CD4-positive, alpha-beta T cell treated with Interleukin-4 for 4 hours (primary cell): ENCODE results near the gene CSNK1D.
A peak's percentile ranks its signal among the peaks of the same experiment; 100 is the strongest.

Experiments used
- DNase-seq: peaks from one replicate; pipeline ENCODE4 v3.0.0-alpha.2; 2020

The CSNK1D gene

DNA sequence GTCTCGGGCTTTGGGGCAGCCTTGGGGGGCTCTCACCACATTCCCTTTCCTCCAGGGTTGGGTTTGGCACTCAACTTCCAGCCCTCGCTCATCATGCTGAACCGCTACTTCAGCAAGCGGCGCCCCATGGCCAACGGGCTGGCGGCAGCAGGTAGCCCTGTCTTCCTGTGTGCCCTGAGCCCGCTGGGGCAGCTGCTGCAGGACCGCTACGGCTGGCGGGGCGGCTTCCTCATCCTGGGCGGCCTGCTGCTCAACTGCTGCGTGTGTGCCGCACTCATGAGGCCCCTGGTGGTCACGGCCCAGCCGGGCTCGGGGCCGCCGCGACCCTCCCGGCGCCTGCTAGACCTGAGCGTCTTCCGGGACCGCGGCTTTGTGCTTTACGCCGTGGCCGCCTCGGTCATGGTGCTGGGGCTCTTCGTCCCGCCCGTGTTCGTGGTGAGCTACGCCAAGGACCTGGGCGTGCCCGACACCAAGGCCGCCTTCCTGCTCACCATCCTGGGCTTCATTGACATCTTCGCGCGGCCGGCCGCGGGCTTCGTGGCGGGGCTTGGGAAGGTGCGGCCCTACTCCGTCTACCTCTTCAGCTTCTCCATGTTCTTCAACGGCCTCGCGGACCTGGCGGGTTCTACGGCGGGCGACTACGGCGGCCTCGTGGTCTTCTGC lies 36.3 kb downstream of the CSNK1D start:
- DNase-seq = no peak

DNA sequence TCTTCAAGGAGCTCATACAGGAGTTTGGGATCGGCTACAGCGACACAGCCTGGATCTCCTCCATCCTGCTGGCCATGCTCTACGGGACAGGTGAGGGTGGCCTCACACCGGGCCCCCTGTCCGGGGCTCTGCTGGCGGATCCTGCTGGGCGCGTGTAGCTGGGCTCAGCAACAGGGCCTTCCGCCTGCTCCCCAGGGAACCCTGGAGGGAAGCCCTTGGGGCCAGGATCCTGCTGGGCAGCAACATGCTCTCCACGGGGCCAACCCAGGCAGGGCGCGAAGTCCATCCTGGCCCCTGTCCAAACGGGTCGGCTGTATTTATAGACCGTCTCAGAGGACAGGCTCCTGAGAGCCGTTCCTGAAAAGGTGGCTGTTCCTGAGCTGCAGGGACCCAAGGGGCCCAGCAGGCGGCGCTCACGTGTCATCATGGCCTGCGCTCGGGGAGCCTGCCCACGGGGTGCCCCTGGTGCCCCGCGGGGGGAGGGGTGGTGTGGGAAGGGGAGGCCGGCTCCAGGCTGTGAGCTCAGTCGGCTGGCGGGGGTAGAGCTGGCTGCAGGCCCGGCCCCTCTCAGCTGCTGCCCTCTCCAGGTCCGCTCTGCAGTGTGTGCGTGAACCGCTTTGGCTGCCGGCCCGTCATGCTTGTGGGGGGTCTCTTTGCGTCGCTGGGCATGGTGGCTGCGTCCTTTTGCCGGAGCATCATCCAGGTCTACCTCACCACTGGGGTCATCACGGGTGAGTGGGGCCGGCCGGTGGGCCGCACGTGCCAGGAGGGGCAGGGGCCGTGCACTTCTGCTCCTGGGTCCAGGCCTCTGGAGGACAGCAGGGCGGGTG lies 37.1 kb downstream of the CSNK1D start:
- peak; percentile 60 for DNase-seq

DNA sequence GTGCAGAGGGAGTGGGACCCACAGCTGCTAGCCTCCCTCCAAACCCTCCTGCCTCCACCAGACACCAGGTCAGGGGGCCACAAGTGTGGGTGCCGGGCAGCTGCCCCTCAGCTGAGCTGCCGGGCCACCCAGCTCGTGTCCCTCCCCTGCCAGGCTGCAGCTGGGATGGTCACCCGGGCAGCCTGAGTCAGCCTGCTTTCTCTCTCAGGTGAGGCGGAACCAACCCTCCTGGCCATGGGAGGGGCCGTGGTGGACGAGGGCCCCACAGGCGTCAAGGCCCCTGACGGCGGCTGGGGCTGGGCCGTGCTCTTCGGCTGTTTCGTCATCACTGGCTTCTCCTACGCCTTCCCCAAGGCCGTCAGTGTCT lies 37.7 kb downstream of the CSNK1D start:
- DNase-seq = no peak

DNA sequence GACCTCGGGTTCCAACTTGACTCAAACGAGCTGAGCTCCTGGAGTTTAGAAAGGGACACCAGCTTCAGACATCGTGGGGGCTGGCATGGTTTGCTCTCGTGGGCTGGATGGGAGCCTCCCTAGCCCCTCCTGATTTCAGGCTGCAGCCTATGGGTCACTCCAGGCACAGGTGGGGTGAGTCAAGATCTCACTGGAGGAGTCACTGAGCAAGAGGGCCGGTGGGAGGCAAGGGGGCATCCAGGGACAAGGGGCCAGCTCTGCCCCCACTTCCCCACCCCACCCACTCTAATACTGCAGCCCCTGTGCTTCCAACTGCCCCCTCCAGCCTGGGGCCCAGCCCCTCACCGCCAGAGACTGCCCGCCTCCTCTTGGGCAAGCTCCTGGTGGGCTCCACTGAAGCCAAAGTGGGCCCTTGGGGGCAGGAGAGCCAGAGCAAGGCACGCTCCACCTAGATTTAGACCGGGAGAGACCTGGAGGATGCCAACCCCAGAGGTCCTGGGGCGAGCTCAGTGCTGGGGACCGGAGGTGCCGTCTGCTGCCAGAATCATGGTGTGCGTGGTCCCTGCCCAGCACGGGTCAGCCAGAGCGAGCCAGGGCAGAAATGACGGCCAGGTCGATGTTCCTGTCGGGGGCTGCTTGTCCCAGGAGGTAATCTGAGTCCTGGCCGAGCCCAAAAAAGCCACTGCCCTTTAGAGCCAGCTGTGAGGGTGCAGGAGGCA lies 38.3 kb downstream of the CSNK1D start:
- no peak for DNase-seq

DNA sequence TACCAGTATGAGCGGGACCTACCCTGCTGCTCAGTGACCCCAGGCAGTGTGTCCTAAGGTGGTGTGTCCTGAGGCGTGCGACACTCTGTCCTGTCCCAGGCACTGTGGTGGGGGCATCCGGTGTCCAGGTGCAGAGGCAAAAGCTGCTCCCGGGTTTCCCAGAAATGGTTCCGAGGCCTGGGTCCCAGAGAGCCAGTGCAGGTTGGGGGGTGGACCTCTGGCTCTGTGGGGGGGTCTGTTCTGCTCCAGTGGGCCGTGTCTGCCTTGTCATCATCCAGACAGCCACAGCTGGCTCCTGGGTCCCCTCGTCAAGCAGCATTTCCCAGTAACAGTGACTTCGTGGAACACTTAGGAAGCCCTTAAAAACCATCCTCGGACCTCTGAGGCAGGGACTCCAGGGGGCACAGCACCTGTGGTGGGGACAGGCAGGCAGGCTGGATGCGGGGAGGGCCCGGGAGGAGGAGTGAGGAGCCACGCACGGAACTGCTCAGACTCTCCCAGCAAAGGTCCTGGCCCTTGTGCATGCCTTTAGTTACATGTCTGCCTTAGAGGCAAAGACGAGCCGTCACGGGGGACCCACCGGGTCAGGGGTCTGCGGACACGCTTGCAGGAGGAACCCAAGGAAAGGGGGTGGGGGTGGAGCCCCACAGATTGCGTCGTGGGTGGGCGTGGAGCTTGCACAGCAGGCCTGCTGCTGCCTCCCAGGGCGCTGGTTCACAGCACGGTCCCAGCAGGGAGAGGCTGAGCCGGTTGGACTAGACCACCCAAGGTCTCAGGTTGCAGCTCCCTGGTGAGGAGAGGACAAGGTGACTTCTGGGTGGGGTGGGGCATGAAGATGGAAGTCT lies 39.1 kb downstream of the CSNK1D start:
- no peak for DNase-seq

DNA sequence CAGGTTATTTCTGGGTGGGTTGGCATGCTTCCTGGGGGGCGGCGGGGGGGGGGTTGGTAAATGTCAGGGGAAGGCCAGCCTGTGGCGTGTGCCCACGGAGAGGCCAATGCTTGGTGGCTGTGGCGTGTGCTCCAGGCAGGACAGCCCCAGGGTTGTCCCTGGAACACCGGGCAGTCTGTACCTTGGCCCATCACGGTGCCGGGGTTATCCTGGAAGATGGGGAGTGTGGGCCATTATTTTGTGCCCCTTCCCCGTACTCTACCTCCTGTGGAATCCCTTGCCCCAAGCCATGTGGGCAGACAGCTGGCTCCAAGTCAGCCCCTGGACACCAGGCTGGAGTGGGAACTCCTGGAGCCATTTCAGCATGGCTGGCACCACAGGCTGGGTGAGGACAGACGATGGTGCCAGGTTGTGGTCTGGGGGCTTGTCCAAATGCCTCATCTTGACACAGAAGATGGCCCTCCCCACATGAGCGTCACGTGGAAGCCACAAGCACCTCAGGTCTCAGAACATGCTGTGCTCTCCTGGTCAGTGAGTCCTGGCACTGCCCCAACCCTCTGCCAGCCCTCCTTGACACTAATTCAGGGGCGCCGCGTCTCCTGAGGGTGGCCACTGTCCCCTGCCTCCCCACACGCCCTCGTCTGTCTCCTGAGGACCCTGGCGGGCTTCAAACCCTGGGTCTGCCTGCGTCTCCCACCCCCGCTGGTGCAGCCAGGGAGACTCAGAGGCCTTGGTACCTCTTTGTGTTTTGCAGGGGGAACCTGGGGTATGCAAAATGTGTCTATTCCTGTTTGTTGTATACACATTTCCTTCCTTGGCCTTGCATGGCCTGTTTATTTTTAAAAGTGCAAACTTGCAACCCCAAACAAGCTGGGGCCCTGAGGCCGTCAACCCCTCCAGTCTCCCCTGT lies 40.4 kb downstream of the CSNK1D start:
- DNase-seq = no peak

DNA sequence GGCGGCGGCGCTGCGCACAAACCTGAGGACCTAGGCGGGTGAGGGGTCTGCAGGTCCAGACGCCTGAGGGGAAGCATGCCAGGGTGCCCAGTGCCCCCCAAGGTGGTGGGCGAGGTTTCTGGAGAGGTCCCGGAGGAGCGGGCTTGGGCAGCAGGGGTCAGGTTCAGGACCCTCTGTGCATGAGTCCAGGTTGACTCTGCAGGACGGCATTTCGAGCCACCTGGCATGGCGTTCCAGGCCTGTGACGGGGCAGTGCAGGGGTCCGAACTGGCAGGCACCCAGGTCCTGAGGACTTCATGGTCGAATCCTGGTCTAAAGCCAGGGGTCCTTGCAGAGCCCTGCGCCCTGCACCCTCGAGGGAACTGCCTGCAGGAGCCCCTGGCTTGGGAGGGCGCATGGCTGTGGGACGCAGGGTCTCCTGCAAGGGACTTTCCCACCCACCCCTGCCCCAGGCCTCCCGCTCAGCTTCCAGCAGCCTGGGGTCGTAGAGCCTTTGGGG lies 41.1 kb downstream of the CSNK1D start:
- no peak for DNase-seq

DNA sequence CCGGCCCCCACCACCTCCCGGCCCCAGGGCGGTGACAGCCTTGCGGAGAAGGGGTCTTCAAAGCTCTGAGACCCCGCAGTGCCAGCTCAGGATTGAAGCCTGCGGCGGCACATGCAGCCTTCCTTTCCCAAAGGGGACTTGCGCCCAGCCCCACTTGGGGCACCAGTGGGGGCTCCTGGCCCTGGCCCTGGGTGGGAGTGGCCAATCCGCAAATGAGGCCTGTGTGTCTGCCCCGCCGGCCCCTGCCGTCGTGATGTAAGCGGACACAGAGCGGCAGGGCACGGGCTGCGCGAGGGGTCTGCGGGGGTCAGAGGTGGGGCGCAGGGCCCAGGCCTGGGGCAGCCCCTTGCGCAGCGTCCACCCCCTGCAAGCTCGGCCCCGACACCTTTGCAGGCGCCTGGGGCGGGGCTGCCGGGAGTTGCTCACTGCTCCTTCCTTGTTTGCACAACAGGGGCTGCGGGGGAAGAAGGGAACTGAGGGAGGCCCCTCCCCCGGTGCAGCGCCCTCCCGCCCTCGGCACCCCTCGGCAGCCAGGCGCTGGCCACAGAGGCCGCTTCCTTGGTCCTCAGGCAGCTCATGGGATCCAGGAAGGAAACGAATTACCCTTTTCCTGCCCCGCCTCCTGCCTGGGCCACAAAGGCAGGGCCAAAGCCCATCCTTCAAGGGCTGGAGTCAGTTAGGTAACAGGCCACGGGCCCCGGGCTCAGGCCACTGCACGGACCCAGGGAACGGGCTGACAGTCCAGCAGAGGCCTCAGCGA lies 41.8 kb downstream of the CSNK1D start:
- peak; percentile 33 for DNase-seq

DNA sequence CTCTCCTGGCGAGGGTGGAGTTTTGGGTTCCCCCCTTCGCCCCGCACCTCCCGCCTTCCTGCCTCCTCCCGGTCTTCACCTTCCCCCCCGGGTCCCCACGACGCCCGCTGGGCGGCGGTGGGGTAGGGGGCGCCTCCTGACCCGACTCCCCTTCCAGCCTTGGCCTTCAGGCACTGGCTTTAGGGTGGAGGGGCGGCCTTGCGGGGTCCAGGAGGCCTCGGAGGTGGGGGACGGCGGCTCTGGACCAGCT lies 42.3 kb downstream of the CSNK1D start:
- DNase-seq = no peak

DNA sequence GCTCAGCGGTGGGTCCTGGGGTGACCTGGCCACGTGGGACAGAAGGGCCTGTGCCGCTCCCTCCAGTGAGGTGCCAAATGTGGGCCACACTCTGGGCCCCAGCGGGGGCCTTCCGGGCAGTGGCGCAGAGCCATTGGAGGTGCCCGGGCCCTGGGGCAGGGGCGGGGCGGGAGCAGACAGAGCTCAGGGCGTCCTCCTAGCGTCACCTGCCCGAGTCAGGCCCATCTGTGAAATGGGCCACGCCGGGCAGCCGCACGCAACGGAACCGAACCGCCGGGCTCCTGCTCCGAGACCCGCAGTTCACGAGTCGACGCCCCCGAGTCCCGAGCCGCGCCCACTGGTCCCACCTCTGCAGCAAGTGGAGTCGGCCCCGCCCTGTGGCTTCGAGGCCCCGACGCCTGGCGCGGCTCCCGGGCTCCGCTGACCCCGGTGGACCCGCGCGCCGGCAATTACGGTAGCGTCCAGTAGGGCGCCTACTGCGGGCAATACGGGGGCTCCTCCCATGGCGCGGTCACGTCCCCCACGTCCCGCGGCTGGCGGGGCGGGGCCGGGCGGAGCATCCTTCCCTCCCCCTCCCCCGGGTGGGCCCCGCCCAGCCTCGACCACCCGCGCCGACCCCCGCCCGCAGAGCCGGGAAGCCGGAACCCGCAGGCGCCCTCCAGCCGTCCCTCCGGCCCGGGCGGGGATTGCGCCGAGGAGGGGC lies 42.7 kb downstream of the CSNK1D start:
- DNase-seq = peak; percentile 45

DNA sequence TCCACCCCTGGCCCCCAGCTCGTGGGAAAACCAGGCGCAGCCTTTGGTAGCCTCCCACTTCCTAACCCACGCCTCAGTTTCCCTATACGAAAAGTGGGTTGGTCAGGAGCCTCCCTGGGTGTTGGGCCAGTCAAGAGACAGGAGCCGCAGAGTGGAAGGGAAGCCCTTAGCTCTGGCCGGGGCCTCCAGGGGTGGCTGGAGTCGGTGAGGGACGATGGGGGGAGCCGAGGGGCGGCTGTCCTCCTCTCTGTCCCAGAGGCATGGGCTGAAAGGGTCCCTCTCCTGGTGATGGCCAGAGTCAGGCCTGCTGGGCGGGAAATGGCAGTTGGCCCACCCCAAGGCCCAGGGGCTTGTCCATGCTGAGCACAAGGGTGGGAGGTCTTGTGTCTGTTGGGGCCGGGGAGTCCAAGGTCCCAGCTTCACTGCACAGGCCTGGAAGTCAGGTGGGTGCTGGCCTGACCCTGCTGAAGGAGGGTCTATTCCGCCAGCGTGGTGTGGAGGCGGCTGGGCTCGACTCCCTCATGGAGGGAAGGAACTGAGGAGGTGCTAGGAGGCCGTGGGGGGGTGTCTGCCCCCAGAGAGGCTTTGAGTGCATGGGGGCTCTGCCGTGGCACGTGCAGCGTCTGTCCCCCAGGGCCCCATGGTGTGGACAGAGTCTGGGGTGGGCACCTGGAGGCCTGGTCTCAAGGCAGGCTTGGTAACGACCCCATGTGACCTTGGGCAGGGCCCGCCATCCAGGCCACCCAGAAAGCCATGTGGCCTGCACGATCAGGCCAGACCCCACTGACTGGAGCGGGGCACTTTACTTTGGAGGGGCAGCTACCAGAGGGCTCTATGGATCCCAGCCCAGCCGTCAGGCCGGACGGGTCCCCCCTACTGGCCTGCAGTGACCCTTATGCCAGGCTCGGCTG lies 43.5 kb downstream of the CSNK1D start:
- no peak for DNase-seq

DNA sequence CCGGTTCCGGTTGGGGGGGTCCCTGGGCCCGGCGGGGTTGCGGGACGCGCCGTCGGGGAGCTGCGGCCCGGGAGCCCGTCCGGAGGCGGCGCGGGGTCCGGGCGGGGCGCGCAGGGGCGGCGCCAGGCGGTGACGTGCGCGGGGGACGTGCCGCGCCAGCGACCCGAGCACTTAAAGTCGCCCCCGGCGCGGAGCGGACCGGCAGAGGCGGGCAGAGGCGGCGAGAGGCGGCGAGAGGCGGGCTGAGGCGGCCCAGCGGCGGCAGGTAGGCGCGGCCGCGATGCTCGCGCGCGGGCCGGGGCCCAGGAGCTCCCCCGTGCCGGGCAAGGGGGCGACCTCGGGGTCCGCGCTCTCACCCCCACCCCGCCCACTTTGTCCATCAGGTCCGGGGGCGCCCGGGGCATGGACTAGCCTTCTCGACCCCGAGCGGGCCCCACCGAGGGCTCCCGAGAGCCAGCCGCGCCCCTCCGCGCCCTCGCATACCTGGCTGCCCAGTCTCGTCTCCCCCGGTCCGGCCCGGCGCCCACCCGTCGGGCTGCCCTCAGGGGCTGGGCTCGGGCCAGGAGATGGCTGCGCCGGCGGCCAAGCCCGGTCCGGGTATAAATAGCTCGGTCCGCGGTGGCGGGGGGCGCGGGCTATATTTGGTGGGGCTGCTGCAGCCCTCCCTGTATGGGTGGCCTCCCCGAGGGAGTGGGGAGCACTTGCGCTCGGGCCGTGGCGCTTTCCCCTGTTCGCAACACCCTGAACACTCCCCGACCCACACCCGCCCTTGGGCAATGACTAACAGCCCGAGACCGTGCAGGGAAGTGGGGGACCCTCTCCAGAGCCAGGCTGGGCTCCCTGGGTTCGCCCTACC lies 44.4 kb downstream of the CSNK1D start, which contains the start of gene SLC16A3:
SLC16A3 (plus strand) TSS at position 201 of the 856 bp plus-strand sequence. CDS start 6,967 bp downstream, outside the sequence.
- peak; percentile 56 for DNase-seq

DNA sequence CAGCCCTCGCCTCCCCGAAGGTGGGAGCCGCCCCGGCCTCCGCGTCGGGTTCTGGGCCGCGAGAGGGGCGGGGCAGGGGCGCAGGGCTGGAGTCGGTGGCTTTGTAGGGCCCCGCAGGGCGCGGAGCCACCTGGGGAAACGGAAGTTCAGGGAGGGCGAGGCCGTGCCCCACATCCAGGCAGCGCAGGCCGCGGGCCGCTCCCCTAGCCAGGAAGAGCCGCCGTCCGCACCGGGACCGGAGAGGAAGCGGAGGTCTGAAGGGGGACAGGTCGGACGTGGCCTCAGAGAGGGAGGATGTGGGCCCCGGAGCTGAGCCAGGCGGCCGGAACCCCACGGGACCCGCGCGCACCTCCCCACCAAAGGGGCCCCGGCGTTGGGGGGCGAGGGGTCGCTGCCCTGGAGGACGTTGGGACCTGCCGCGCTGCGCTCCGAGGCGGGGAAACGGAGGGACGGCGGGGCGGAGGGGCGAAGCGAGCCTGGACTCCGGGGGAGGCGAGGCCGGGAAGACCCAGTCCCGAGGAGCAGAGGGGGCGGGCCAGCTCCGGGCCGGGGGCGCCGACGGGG lies 45.1 kb downstream of the CSNK1D start:
- DNase-seq = peak; percentile 51

DNA sequence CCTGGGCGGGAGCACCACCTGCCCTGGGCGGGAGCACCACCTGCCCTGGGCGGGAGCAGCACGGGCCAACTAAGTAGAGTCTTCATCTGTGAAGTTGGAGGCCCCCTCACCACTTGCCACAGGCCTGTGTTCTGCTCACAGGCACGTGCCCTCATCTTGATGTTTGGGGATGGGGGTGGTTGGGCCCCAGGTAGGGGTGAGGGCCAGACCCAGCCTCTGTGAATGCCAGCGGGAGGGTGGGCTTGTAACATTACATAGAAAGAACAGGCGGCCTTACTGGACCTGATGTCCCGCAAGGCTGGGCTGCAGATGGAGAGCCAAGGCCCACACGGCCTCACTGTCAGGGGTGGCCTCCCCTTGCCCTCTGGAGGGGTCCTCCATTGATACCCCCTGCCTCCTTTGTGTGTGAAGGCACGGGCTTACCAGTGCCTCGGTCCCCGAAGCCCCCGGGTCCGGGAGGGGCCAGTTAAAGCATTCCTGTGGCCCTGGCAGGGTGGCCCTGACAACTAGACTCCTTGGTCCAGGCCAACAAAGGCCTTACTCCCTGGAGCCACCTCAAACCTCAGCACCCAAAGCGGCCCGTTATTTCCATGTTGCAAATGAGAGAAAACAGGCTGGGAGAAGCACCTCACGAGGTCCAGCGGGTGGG lies 45.7 kb downstream of the CSNK1D start:
- DNase-seq = no peak

DNA sequence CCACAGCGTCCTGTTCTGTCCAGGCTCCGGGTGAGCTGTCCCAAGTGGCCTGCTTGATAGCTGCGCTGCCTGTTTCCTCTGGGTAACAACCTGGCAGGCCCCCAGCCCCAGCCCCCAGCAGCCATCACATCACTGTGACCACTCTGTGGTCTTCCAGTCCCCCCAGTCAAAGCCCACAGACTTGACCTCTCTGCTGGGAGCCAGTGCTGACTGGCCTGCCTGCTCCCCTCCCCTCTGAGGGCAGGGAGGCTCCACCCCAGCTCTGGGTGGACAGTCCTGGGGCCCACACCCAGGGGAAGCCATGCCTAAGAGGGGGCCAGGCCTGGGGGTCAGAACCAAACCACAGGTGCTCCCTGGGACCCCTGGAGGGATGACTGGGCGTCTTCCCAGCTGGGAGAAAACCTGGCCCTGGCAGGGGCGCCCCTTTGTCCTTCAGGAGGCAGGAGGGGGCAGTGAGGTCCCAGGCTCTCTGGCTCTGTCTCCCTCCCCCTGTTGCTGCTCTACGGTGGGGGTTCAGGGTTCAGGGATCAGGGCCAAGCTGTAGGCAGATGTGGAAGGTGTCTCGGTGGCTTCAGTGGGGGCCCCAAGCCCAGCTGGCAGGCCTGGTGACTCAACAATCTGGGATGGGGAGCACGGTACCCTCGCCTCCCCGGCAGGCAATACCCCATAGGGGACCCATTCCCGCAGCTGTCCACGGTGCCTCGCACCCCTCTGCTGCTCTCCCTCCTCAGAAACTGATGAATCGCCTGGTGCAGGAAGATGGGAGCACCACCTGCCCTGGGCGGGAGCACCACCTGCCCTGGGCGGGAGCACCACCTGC lies 46.5 kb downstream of the CSNK1D start:
- no peak for DNase-seq

DNA sequence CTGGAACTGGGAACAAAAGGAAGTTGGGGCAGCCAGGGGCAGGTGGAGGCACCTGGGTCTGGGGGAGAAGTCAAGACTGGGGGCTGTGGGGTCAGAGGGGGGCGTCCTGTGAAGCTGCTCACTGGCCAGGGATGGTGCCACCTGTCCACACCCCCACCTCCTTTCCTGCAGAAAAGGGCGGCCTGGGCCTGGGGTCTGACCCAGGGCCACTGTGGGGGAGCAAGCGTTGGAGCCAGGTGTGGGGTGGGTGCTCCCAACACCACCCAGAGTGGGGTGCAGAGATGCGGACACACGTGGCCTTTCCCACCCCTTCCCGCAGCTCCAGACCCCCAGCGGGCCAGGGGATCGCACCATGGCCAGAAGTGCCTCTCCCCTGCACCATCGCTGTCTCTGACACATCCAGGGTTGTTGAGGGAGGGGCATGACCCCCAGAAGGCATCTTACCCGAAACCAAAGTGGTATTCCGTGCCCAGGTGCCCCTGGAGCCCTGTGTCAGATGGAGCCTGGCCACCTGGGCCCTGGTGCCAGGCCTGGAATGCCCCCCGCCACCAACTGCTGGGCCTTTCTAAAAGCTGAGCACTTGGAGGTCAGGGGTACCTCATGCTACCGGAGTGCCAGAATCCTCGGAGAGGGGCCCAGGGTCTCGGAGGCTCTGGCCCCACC lies 47.2 kb downstream of the CSNK1D start:
- no peak for DNase-seq
